ENCODE measurements around the gene PELI1.

Gene PELI1

GRCh38 chr2:64133828-64134227 is 10.4 kb downstream of the PELI1 start:
- peak overlapping the region; percentile 26 for H3K27ac ChIP-seq

GRCh38 chr2:64133354-64133753 is 10.9 kb downstream of the PELI1 start:
- H3K27ac ChIP-seq: no peak overlapping the region
- H3K27me3 ChIP-seq (replicated peaks): no peaks in the 10 kb centered on the region
- TF ChIP-seq CTCF (IDR thresholded peaks at IDR 0.05; ENCODE audit: low read depth, low read length, missing control alignments): no peak
- DNase-seq: no peak
- in situ Hi-C loops (cut with HindIII; ENCODE audit: low pct_ligation_motif_present, low sequenced_read_pairs): no loop called here
- H3K36me3 ChIP-seq (replicated peaks): no peaks in the 10 kb centered on the region
- H3K4me3 ChIP-seq (ENCODE audit: low read depth, low read length): no peak overlapping the region

More at GRCh38 chr2:64133828-64134227, 10.4 kb downstream of the PELI1 start:
- TF ChIP-seq CTCF (IDR thresholded peaks at IDR 0.05; ENCODE audit: low read depth, low read length, missing control alignments): no peak
- no peaks in the 10 kb centered on the region for H3K27me3 ChIP-seq (replicated peaks)
- H3K4me3 ChIP-seq (ENCODE audit: low read depth, low read length): no peak overlapping the region
- peak; percentile 40 for DNase-seq
- in situ Hi-C loops (cut with HindIII; ENCODE audit: low pct_ligation_motif_present, low sequenced_read_pairs): no loop called here
- no peaks in the 10 kb centered on the region for H3K36me3 ChIP-seq (replicated peaks)

- in situ Hi-C loops (cut with HindIII; ENCODE audit: low pct_ligation_motif_present, low sequenced_read_pairs): no loop called here
- no peak overlapping the region for H3K4me3 ChIP-seq (ENCODE audit: low read depth, low read length)
- DNase-seq: no peak
- TF ChIP-seq CTCF (IDR thresholded peaks at IDR 0.05; ENCODE audit: low read depth, low read length, missing control alignments): no peak
- H3K27ac ChIP-seq: no peak overlapping the region
- no peaks in the 10 kb centered on the region for H3K27me3 ChIP-seq (replicated peaks)
- H3K36me3 ChIP-seq (replicated peaks): no peaks in the 10 kb centered on the region
These were observed 13.9 kb downstream of the PELI1 start for GRCh38 chr2:64130333-64130732.

GRCh38 chr2:64128943-64129391 is 15.3 kb downstream of the PELI1 start:
- no peaks in the 10 kb centered on the region for H3K27me3 ChIP-seq (replicated peaks)
- no peak for TF ChIP-seq CTCF (IDR thresholded peaks at IDR 0.05; ENCODE audit: low read depth, low read length, missing control alignments)
- no peak for DNase-seq
- H3K27ac ChIP-seq: no peak overlapping the region
- no peak overlapping the region for H3K4me3 ChIP-seq (ENCODE audit: low read depth, low read length)
- no peaks in the 10 kb centered on the region for H3K36me3 ChIP-seq (replicated peaks)
- in situ Hi-C loops (cut with HindIII; ENCODE audit: low pct_ligation_motif_present, low sequenced_read_pairs): no loop called here

GRCh38 chr2:64128406-64128805 is 15.8 kb downstream of the PELI1 start:
- Histone ChIP-seq H3K36me3 (replicated peaks) (no peaks in the 10 kb centered on the region), H3K4me3 (ENCODE audit: low read depth, low read length) (no peak overlapping the region), H3K27ac (no peak overlapping the region), H3K27me3 (replicated peaks) (no peaks in the 10 kb centered on the region)
- TF ChIP-seq CTCF (IDR thresholded peaks at IDR 0.05; ENCODE audit: low read depth, low read length, missing control alignments): no peak
- no peak for DNase-seq
- in situ Hi-C loops (cut with HindIII; ENCODE audit: low pct_ligation_motif_present, low sequenced_read_pairs): no loop called here

- H3K27me3 ChIP-seq (replicated peaks): no peaks in the 10 kb centered on the region
- no peak overlapping the region for H3K4me3 ChIP-seq (ENCODE audit: low read depth, low read length)
- TF ChIP-seq CTCF (IDR thresholded peaks at IDR 0.05; ENCODE audit: low read depth, low read length, missing control alignments): no peak
- in situ Hi-C loops (cut with HindIII; ENCODE audit: low pct_ligation_motif_present, low sequenced_read_pairs): no loop called here
- DNase-seq: no peak
- no peak overlapping the region for H3K27ac ChIP-seq
- no peaks in the 10 kb centered on the region for H3K36me3 ChIP-seq (replicated peaks)
These were observed 17.1 kb downstream of the PELI1 start for GRCh38 chr2:64127119-64127518.

Measured in brain microvascular endothelial cell (primary cell).